Tibial artery (tissue), 4 donors: ENCODE measurements around the gene F13B.

Experiments used
- DNase-seq, 2 donors: peaks; one replicate each; pipeline ENCODE4 v3.0.0-alpha.2; 2019
- H3K27ac ChIP-seq, 2 donors: fragments of 200-600 bp; sonication (generic) in 1 of 2; 1 replicate in 1 of 2; 2 replicates in 1 of 2; pipeline ENCODE4 v1.5.1; 2018 to 2019; ENCODE audit warnings: mild to moderate bottlenecking in 1 of 2
- H3K27me3 ChIP-seq, 2 donors: fragments of 200-600 bp; sonication (generic) in 1 of 2; one replicate each; pipeline versions ENCODE4 v1.5.1 to v1.6.0; 2016 to 2019
- H3K36me3 ChIP-seq, 3 donors: fragments of 200-600 bp; sonication (generic) in 2 of 3; one replicate each; pipeline ENCODE4 v1.5.1; 2016 to 2019; ENCODE audit warnings: mild to moderate bottlenecking in 2 of 3
- H3K4me1 ChIP-seq, 4 donors: fragments of 200-600 bp; sonication (generic) in 2 of 4; 1 replicate in 3 of 4; 2 replicates in 1 of 4; pipeline ENCODE4 v1.5.1; 2016 to 2019
- H3K4me3 ChIP-seq, 2 donors: fragments of 200-600 bp; sonication (generic) in 1 of 2; 1 replicate in 1 of 2; 2 replicates in 1 of 2; pipeline ENCODE4 v1.5.1; 2018 to 2019; ENCODE audit warnings: mild to moderate bottlenecking in 2 of 2
- H3K9me3 ChIP-seq, 3 donors: fragments of 200-600 bp; sonication (generic) in 1 of 3; one replicate each; pipeline ENCODE4 v1.5.1; 2016 to 2019
- CTCF ChIP-seq, 2 experiments: fragments of 200-600 bp in 1 of 2; fragments of 450-650 bp in 1 of 2; IDR thresholded peaks; one replicate each; pipeline ENCODE4 v1.5.1; 2017 to 2019; ENCODE audit warnings: antibody characterized with exemption in 2 of 2, mild to moderate bottlenecking in 1 of 2, moderate library complexity in 1 of 2
- intact Hi-C: fragments of 100-400 bp; cut with DNase I; formaldehyde crosslinking; loops from one replicate; pipeline ENCODE4 v1.15.0; 2023; ENCODE audit warnings: low total_unique reads

The F13B gene

GRCh38 chr1:197083474-197083873 lies 16.4 kb upstream of the F13B start:
- DNase-seq, result no peak
- intact Hi-C loops, result no loop called here
- TF ChIP-seq CTCF (IDR thresholded peaks at IDR 0.05), result no peak
- Histone ChIP-seq H3K9me3 (peaks cover 0 to 9% (median 5%) of the 10 kb centered on the region in 3 donors), H3K4me1 (no peaks in the 10 kb centered on the region), H3K27ac (no peak overlapping the region), H3K4me3 (no peak overlapping the region), H3K27me3 (no peaks in the 10 kb centered on the region), H3K36me3 (no peaks in the 10 kb centered on the region)

- Histone ChIP-seq H3K4me3 (no peak overlapping the region), H3K9me3 (peaks cover 0 to 9% (median 5%) of the 10 kb centered on the region in 3 donors), H3K4me1 (no peaks in the 10 kb centered on the region), H3K36me3 (no peaks in the 10 kb centered on the region), H3K27ac (no peak overlapping the region), H3K27me3 (no peaks in the 10 kb centered on the region)
- intact Hi-C loops, result no loop called here
- DNase-seq, result no peak
- no peak for TF ChIP-seq CTCF (IDR thresholded peaks at IDR 0.05)
These were observed 14.2 kb upstream of the F13B start for GRCh38 chr1:197081117-197081753.

GRCh38 chr1:197080323-197080722 lies 13.3 kb upstream of the F13B start:
- H3K4me1 ChIP-seq, result no peaks in the 10 kb centered on the region
- TF ChIP-seq CTCF (IDR thresholded peaks at IDR 0.05), result no peak
- no peak for DNase-seq
- H3K9me3 ChIP-seq, result peaks cover 0 to 9% (median 5%) of the 10 kb centered on the region in 3 donors
- intact Hi-C loops, result no loop called here
- H3K27me3 ChIP-seq, result no peaks in the 10 kb centered on the region
- no peak overlapping the region for H3K27ac ChIP-seq
- no peak overlapping the region for H3K4me3 ChIP-seq
- no peaks in the 10 kb centered on the region for H3K36me3 ChIP-seq

GRCh38 chr1:197076585-197076984 lies 9.5 kb upstream of the F13B start:
- no peaks in the 10 kb centered on the region for H3K36me3 ChIP-seq
- DNase-seq, result no peak
- no peak for TF ChIP-seq CTCF (IDR thresholded peaks at IDR 0.05)
- no peak overlapping the region for H3K4me3 ChIP-seq
- no peaks in the 10 kb centered on the region for H3K4me1 ChIP-seq
- no peak overlapping the region for H3K27ac ChIP-seq
- H3K9me3 ChIP-seq, result peaks cover 0 to 6% (median 5%) of the 10 kb centered on the region in 3 donors
- H3K27me3 ChIP-seq, result no peaks in the 10 kb centered on the region
- intact Hi-C loops, result no loop called here

GRCh38 chr1:197073978-197074377 lies 6.9 kb upstream of the F13B start:
- Histone ChIP-seq H3K9me3 (no peaks in the 10 kb centered on the region), H3K36me3 (no peaks in the 10 kb centered on the region), H3K27ac (no peak overlapping the region), H3K4me3 (no peak overlapping the region), H3K4me1 (no peaks in the 10 kb centered on the region), H3K27me3 (no peaks in the 10 kb centered on the region)
- no peak for TF ChIP-seq CTCF (IDR thresholded peaks at IDR 0.05)
- DNase-seq, result no peak
- intact Hi-C loops, result no loop called here

GRCh38 chr1:197067457-197067818 lies 378 bp upstream of the F13B start:
- intact Hi-C loops, result no loop called here
- no peak overlapping the region for H3K27ac ChIP-seq
- no peaks in the 10 kb centered on the region for H3K9me3 ChIP-seq
- no peak overlapping the region for H3K4me3 ChIP-seq
- no peaks in the 10 kb centered on the region for H3K36me3 ChIP-seq
- TF ChIP-seq CTCF (IDR thresholded peaks at IDR 0.05), result no peak
- no peaks in the 10 kb centered on the region for H3K27me3 ChIP-seq
- H3K4me1 ChIP-seq, result no peaks in the 10 kb centered on the region
- DNase-seq, result no peak
